Coronary artery (tissue), 2 donors: ENCODE results near the gene NAT9.

Experiments used
- DNase-seq: peaks from one replicate; pipeline ENCODE4 v3.0.0-alpha.2; 2017; ENCODE audit warnings: low spot score
- H3K27ac ChIP-seq, 2 donors: fragments of 200-600 bp; sonication (generic); one replicate each; pipeline ENCODE4 v1.5.1; 2016 to 2019
- H3K4me3 ChIP-seq: fragments of 200-600 bp; sonication (generic); 2 replicates; pipeline ENCODE4 v1.5.1; 2016; ENCODE audit warnings: mild to moderate bottlenecking, moderate library complexity
- CTCF ChIP-seq: fragments of 200-600 bp; sonication (generic); IDR thresholded peaks from one replicate; pipeline ENCODE4 v1.5.1; 2019; ENCODE audit warnings: antibody characterized with exemption

Gene NAT9

DNA sequence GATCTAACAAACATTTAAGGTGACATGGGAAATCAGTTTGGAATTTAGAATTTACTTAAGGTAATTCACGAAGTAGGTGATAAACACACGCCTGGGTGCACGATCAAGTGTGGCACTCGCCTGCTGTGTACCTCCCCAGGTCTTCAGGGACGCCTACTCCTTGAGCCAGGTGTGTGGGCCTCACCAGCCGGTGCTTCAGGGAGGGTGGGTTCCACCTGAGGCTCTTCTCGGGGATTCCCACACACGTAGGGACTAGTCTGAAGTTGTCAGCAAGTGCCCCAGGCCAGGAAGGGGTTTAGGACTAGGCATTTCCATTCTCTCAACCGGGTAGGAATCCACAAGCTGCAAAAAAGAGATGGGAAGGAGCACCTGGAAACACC is 9.8 kb upstream of the NAT9 start:
- no peak overlapping the region for H3K27ac ChIP-seq
- H3K4me3 ChIP-seq = no peak overlapping the region
- no peak for TF ChIP-seq CTCF
- DNase-seq = no peak

GRCh38 chr17:74785096-74785980 is 9.2 kb upstream of the NAT9 start:
- TF ChIP-seq CTCF = no peak
- no peak overlapping the region for H3K27ac ChIP-seq
- no peak for DNase-seq
- no peak overlapping the region for H3K4me3 ChIP-seq

- DNase-seq = no peak
- Histone ChIP-seq H3K4me3 (no peak overlapping the region), H3K27ac (no peak overlapping the region)
- TF ChIP-seq CTCF = no peak
Measured at GRCh38 chr17:74784125-74784810, 8.1 kb upstream of the NAT9 start.

DNA sequence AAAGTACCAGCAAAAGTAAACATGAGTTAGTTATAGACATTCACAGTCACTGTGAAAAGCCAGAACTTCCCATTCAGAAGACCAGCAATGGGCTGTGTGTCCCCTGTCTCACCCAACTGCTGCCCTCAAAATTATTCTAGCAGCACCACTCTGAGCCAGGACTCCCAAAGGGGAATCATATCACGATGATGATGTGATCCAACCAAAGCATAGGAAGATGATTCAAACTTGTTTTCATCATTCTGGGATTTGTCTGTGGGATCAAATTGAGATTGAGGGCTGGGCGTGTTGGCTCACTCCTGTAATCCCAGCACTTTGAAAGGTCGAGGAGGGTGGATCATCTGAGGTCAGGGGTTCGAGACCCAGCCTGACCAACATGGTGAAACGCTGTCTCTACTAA is 6.4 kb upstream of the NAT9 start:
- H3K4me3 ChIP-seq = no peak overlapping the region
- DNase-seq = no peak
- no peak overlapping the region for H3K27ac ChIP-seq
- TF ChIP-seq CTCF = no peak

- no peak for TF ChIP-seq CTCF
- H3K27ac ChIP-seq = peak overlapping the region in 1 of 2 donors; percentile 60
- DNase-seq = no peak
- no peak overlapping the region for H3K4me3 ChIP-seq
Measured at GRCh38 chr17:74780443-74781238, 4.5 kb upstream of the NAT9 start.

DNA sequence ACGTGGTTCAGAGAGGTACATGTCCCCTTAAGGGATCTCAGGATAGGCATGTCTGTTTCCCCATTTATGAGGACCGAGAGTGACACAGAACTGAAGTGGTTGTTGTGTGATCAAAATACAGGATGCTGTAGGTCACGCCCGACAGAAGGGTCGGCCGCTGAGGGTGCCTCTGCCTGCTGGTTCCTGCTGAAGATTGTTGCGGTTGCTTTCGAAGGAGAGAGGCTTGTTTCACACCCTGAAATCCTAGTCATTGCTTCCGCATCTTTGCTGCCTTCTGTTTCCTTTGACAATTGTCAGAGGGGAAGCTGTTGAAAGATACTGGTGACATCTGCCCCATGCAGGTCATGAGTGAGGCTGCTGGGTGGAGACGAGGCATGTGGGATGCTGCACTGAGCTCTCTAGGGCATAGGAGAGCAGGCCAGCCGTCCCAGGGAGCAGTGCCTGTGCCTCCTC is 3.8 kb upstream of the NAT9 start:
- no peak for DNase-seq
- no peak for TF ChIP-seq CTCF
- Histone ChIP-seq H3K4me3 (no peak overlapping the region), H3K27ac (peak overlapping the region in 1 of 2 donors; percentile 60)
